NCI-H2227 treated with DMSO at 0.1 percent for 48 hours (cell line): ENCODE measurements around the gene THADA.

Experiments
- DNase-seq: peaks from one replicate; lab custom pipeline; 2025; lab: John Stamatoyannopoulos, UW

THADA gene

DNA sequence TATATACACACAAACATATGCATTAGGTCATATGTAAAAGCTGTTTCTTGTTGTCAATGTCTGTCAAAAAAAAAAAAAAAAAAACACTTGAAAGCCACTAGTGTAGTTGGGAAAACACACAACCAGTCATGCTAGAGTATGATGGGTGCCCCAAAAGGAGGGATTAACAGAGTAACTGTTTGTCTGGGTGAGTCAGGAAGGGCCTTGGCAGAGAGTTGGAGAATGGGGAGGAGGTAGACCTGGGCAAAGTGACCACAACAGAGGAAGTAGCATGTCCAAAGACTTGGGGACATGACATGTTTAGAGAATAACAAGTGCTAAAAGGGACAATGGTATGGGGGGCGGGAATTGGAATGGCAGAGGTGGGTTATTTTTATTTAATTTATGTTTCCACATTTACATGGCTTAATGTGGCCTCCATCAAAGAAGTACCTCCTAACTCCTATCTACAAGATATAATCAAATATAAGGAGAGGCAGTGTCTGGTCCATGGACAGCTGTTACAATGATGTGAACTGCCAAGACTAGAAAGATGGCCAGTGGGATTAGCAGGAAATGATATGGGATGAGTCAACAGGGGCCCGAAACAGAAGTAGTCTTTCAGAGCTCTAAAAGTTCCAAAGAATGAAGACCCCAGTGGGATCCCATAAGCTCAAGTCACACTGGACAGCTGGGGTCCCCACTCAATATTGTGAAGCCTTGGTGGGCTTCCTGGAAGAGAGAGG is 269.6 kb downstream of the THADA start:
- DNase-seq: no peak

DNA sequence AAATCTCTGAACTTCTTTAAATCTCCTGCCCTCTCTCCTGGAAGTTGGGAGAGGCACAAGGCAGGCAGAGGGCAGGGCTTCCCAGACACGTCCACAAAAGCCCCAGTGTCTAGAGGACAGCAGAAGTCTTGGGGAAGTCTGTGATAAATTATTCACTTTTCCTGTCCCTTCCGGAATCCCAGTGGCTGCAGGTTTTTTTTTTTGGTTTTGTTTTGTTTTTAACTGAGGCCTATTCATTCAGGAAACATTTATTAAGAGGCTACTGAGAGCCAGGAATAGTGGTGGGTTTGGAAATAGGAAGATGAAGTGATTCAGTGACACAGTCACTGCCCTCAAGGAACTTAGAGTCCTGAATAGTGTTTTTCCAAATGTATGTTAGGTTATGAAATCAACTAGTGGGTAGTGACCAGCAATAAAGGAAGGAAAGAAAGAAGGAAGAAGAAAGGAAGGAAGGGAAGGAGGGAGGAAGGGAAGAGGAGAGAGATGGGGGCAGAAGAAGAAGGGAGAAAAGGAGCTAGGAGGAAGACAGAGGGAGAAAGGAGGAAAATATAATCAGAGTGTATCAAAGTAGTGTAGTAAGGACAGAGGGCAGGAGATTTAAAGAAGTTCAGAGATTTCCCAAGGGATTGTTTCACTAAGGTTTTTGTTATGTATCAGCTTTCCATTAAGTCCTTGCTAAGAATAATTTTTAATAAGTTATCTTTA is 270.6 kb downstream of the THADA start:
- no peak for DNase-seq

DNA sequence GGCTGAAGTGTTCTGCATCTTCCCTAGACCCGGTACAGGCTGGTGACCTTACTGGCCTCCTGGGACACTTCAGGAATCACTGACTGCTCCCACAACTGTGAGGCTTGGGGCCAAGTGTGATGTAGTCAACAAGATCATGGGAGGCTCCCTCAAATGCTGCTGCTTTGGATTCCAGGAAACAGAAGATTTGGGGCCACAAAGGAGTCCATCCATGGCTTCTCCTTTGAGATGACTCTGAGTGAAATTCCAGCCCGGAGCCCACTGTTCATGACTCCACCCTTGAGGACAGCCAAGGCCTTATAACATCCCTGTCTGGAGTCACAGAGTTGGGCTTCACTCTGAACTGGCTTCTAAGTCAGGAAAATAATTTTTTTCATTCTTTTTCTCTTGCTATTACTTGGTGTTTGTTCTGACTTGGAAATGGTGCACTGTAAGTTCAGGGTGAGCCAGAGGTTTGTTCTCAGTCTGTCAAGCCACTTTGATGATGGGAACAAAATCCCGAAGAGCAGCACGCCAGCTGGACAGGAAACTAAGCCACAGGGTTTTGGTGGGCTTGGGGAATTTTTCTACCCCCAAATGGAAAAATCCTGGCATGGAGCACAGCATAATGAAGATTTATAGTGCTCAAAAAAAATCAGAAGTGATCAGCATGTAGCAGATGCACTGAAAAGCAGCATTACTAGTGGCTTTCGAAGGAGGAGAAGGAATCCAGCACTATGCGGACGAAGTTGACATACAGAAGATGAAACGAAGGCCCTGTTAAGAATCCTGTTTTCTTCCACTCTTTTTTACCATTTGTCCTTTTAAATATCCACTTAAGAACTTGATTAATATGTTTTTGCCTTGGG is 271.4 kb downstream of the THADA start:
- no peak for DNase-seq

GRCh38 chr2:43323857-43324256 is 272.0 kb downstream of the THADA start:
- DNase-seq: no peak

DNA sequence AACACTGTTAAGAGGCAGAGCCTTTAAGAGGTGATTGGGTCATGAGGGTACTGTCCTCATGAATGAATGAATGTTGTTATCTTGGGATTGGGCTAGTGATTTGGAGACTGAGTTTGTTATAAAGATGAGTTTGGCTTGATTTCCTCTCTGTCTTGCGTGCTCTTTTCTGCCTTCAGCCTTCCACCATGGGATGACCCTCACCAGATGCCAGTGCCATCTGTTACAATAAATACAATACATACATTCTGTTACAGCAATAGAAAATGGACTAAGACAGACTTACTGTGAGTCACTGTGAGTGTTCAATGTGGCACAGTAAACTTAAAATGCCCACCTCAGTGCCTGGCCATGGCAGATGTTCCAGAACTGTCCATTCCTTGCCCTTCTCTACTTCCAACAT is 274.4 kb downstream of the THADA start:
- DNase-seq: no peak

DNA sequence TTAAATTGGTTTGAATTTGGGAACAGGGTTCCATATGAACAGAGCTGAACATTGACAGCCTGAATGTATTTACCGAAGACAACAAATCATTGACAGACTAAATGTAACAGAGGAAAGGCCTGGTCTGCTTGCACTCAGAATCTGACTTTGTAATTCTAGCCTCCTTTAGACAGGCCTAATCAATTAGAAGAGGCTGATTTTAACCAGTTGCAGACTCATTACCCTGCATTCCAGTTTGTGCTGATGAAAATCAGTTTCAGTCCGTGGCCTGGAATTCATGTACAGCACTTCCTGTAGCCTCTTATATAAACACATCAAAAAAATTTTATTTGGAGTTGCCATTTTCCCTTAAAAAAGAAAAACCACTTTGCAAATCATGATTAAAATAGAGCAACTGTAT is 276.3 kb downstream of the THADA start:
- DNase-seq: no peak

- peak; percentile 13 for DNase-seq
Observed at GRCh38 chr2:43318791-43319190, 277.0 kb downstream of the THADA start.

- no peak for DNase-seq
Observed at GRCh38 chr2:43317680-43318079, 278.2 kb downstream of the THADA start.

GRCh38 chr2:43317194-43317593 is 278.6 kb downstream of the THADA start:
- DNase-seq: no peak

GRCh38 chr2:43315482-43315881 is 280.4 kb downstream of the THADA start:
- DNase-seq: no peak

- DNase-seq: no peak
Observed at GRCh38 chr2:43314299-43314927, 281.4 kb downstream of the THADA start.

DNA sequence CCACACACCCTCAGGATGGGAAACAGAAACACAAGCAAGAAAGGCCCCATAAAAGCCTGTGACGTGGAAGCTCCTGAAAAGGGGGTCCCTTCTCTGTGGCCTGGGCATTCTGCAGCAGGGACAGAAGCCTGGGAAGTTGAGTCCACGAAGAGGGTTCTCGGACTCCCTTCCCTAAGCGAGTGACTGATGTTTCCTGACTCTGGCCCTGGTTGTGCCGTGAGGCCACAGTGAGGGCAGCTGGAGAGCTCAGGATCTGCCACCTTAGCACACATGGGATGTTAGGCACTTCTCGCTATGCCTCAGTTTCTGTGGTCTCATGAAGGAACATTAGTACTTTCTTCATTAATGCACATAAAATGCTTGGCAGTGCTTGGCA is 282.2 kb downstream of the THADA start:
- DNase-seq: no peak

DNA sequence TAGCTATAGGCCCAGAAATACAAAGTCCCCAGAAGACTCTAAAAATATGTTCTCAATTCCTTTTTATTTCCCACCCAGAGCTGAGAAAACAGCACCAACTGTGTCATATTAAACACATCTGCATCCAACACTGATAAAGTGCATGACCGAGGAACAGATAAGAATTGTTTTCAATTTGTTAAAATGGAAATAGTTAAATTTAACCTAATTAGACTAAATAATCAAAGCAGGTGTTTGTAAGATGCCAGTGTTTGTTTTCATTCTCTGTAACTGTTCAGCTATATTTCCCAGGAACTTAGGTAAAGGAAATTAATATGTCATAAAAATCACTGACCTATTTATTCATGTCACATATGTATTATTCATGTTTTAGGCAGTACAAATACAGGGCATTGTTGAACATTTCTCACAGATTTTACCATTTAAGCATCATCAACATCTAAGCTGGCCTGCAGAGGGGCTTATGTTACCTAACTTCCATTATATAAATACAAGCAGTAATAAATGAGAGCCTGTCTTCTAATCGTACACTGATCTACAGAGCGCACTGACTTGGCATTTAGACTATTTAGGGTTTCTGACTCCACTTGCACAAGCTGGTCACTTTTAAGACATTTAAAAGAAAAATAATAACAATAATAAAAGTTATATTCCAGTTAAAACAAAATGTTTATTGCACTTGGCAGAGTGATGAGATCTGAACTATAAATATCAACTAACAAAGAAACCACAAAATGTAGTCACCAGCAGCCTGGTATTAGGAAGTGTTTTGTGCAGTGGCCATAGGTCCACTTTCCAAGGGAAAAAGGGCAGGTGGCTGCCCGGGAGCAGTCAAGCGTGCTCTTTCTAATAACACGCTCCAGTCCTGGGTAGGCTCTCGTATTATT is 282.8 kb downstream of the THADA start:
- no peak for DNase-seq

DNA sequence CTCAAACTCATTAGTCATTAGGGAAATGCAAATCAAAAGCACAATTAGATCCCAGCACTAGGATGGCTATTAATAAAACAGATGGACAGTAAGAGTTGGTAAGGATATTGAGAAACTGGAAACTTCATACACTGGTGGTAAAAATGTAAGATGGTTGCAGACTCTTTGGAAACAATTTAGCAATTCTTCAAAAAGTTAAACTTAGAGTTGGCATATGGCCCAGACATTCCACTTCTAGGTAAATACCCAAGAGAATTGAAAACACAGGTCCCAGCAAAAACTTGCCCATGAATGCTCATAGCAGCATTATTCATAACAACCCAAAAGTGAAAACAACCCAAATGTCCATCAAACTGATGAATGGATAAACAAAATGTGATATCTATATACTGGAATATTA is 284.6 kb downstream of the THADA start:
- DNase-seq: no peak

DNA sequence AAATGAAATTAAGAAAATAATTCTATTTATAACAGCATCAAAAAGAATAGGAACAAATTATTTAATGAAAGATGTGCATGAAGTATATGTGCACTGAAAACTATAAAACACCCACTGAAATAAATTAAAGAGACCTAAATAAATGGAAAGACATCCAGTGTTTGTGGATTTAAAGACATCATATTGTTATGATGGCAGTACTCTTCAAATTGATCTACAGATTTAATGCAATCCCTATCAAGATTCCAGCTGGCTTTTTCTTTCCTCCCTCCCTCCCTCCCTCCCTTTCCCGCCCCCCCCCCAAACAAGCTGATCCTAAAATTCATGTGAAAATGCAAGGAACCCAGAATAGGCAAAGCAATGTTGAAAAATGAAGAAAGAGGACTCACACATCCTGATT is 285.9 kb downstream of the THADA start:
- no peak for DNase-seq

DNA sequence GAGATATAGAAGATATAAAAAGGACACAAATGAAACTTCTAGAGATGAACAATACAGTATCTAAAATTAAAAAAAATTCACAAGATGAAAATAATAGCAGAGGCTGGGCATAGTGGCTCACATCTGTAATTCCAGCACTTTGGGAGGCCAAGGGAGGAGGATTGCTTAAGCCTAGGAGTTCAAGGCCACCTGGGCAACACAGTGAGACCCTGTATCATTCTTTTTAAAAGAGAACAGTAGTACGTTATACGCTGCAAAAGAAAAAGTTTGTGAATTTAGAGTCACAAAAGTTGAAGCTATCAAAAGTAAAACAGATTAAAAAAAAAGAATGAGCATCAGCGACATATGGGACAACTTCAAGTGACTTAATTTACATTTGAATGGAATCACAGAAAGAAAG is 287.9 kb downstream of the THADA start:
- no peak for DNase-seq

DNA sequence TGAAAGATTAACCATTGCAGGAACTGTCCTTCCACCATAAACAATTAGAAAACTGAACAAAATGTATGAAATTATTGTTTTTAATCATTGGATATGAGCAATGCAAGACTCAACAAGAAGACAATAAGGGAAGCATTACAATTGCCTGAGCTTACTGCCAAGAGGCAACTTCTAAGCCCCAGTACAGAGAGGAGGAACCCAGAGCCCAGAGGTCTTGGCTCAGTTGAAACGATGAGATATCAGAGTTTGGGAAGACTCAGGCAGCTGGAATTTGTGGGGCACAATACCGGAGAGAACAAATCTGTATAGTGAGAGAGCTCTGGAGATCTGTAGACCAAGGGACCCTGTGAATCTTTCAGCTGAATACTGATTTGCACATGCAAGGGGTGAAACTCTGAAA is 288.8 kb downstream of the THADA start:
- DNase-seq: no peak

DNA sequence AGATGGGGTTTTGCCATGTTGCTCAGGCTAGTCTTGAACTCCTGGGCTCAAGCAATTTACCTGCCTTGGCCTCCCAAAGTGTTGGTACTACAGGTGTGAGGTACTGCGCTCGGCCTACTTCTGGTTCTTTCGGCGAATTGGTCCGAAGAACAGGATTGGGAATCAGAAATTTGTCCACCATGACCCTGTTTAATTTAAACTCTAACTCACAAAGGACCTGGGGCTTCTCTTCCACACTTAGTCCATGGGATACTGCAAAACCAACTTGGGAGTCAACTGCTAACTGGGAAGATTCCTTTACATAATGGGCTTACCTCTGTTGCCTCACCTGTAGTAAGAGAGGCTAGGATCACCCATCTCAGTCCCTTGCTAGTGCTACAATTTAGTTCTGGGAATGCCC is 289.6 kb downstream of the THADA start:
- no peak for DNase-seq

DNA sequence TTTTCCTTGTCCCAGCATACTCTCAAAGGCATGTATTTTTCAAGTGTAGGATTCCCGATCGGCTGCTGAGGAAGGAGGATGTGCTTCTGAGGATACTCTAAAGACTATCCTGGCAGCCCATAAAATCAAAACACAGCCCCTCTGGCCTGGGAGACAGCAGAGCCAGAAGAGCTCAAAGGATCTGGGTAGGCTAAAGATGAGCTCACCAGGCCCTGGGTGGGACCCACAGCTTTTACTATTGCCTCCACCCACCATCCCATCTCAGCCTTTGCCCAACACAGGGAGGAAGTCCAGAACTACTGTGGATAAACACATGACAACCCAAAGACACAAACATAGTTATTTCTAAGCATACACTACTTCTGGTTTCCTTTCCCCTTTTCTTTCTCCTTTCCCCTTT is 290.3 kb downstream of the THADA start:
- DNase-seq: no peak

DNA sequence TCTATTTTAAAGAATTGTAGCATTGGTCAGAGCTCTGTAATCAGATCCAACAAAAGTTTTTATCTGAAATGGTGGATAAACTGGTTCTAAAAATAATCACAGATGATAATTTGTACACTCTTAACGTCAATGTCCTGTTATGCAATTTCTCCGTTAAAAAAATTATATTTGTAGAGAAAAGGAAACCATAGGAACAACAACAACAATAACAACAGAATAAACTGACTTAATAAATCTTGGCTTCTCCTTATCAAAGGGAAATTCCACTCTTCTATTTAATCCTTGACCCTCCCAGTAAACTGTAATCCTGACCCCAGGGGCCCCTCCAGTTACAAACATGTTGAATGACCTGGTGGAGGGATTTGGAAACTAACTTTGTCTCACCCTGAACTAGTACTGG is 290.8 kb downstream of the THADA start:
- DNase-seq: no peak

GRCh38 chr2:43303889-43304288 is 291.9 kb downstream of the THADA start:
- no peak for DNase-seq
